Prostate gland (tissue), 2 donors: ENCODE results near the gene RABGAP1L. TPM values are rescaled to one million over a fixed set of nuclear protein-coding genes. Genes with fewer than 3 reads are reported as not detected.

Source experiments
- DNase-seq: peaks from one replicate; pipeline ENCODE4 v3.0.0-alpha.2; 2019; ENCODE audit warnings: low spot score
- H3K27ac ChIP-seq, 2 donors: fragments of 200-600 bp; sonication (generic); 2 replicates each; pipeline ENCODE4 v1.5.1; 2017 to 2019
- H3K27me3 ChIP-seq: fragments of 200-600 bp; sonication (generic); replicated peaks from 2 replicates; pipeline ENCODE4 v1.5.1; 2019; ENCODE audit not compliant: insufficient read depth
- H3K36me3 ChIP-seq, 2 donors: fragments of 200-600 bp; sonication (generic); 1 replicate in 1 of 2; 2 replicates in 1 of 2; pipeline versions ENCODE4 v1.5.1 to v1.8.1; 2017 to 2019
- H3K4me1 ChIP-seq: fragments of 200-600 bp; sonication (generic); replicated peaks from 2 replicates; pipeline ENCODE4 v1.5.1; 2019
- H3K4me3 ChIP-seq, 2 donors: fragments of 200-600 bp; sonication (generic); 2 replicates each; pipeline ENCODE4 v1.5.1; 2017 to 2019
- H3K9me3 ChIP-seq: fragments of 200-600 bp; sonication (generic); 2 replicates; pipeline ENCODE4 v1.5.1; 2017
- CTCF ChIP-seq, 4 experiments: fragments of 200-600 bp in 2 of 4; fragments of 450-650 bp in 2 of 4; sonication (generic) in 2 of 4; IDR thresholded peaks; 1 replicate in 3 of 4; 2 replicates in 1 of 4; pipeline ENCODE4 v1.5.1; 2016 to 2019; ENCODE audit warnings: antibody characterized with exemption in 4 of 4, mild to moderate bottlenecking in 2 of 4, moderate library complexity in 2 of 4
- POLR2A ChIP-seq: fragments of 450-650 bp; IDR thresholded peaks from one replicate; pipeline ENCODE4 v1.6.1; 2016; ENCODE audit warnings: antibody characterized with exemption, mild to moderate bottlenecking
- POLR2AphosphoS5 ChIP-seq: sonication (generic); formaldehyde crosslinking; IDR thresholded peaks from one replicate; pipeline ENCODE4 v1.6.1; 2017; ENCODE audit warnings: antibody characterized with exemption
- WGBS: methylation state at CpG from one replicate; pipeline ENCODE4 v1.1.5; 2018; 5-methylcytosine and 5-hydroxymethylcytosine counted together
- intact Hi-C: fragments of 100-400 bp; cut with DNase I; formaldehyde crosslinking; loops from one replicate; pipeline ENCODE4 v1.14.2; 2022
- total RNA-seq, 2 donors: library from RNA; depleted of rRNA; stranded (reverse); fragments of >200 nt; gene quantifications; one replicate each; pipeline ENCODE4 v1.1.0, GENCODE V29; 2016

Gene RABGAP1L
- total RNA-seq, 2 donors from 2014 or later, result 32.3 to 41.5 TPM

- Histone ChIP-seq H3K4me3 (no peak overlapping the region), H3K27ac (no peak overlapping the region), H3K4me1 (no peaks in the 10 kb centered on the region), H3K9me3 (no peaks in the 10 kb centered on the region), H3K36me3 (no peaks in the 10 kb centered on the region), H3K27me3 (no peaks in the 10 kb centered on the region)
- TF ChIP-seq CTCF (IDR thresholded peaks at IDR 0.05) (no peak), POLR2AphosphoS5 (no peak), POLR2A (no peak)
- intact Hi-C loops, result no loop called here
- 94% methylated on average over 1 of the region's 1 CpG for WGBS
- no peak for DNase-seq
These were observed 110.8 kb downstream of the RABGAP1L start for GRCh38 chr1:174269989-174270651.

- Histone ChIP-seq H3K27me3 (no peaks in the 10 kb centered on the region), H3K27ac (no peak overlapping the region)
- intact Hi-C loops, result no loop called here
These were observed 113.9 kb downstream of the RABGAP1L start for GRCh38 chr1:174273190-174273589.

GRCh38 chr1:174273776-174274175 lies 114.5 kb downstream of the RABGAP1L start:
- no peak overlapping the region for H3K27ac ChIP-seq
- no peak overlapping the region for H3K4me3 ChIP-seq
- no peaks in the 10 kb centered on the region for H3K9me3 ChIP-seq
- H3K27me3 ChIP-seq, result no peaks in the 10 kb centered on the region
- intact Hi-C loops, result no loop called here
- H3K4me1 ChIP-seq, result no peaks in the 10 kb centered on the region
- TF ChIP-seq POLR2A, result no peak
- no peak for TF ChIP-seq POLR2AphosphoS5
- TF ChIP-seq CTCF (IDR thresholded peaks at IDR 0.05), result no peak
- no peak for DNase-seq
- no peaks in the 10 kb centered on the region for H3K36me3 ChIP-seq

More at GRCh38 chr1:174273190-174273589, 113.9 kb downstream of the RABGAP1L start:
- Histone ChIP-seq H3K9me3 (no peaks in the 10 kb centered on the region), H3K36me3 (no peaks in the 10 kb centered on the region), H3K4me3 (no peak overlapping the region), H3K4me1 (no peaks in the 10 kb centered on the region)
- no peak for DNase-seq
- TF ChIP-seq CTCF (IDR thresholded peaks at IDR 0.05), result no peak
- TF ChIP-seq POLR2AphosphoS5, result no peak
- TF ChIP-seq POLR2A, result no peak

GRCh38 chr1:174274452-174274851 lies 115.1 kb downstream of the RABGAP1L start:
- Histone ChIP-seq H3K27ac (no peak overlapping the region), H3K36me3 (no peaks in the 10 kb centered on the region), H3K27me3 (no peaks in the 10 kb centered on the region), H3K9me3 (no peaks in the 10 kb centered on the region), H3K4me3 (no peak overlapping the region), H3K4me1 (no peaks in the 10 kb centered on the region)
- no peak for TF ChIP-seq POLR2AphosphoS5
- no peak for TF ChIP-seq CTCF (IDR thresholded peaks at IDR 0.05)
- TF ChIP-seq POLR2A, result no peak
- intact Hi-C loops, result no loop called here
- DNase-seq, result no peak
- WGBS, result 91% methylated on average over 3 of the region's 3 CpGs

GRCh38 chr1:174274884-174275283 lies 115.6 kb downstream of the RABGAP1L start:
- no peak overlapping the region for H3K27ac ChIP-seq
- no peaks in the 10 kb centered on the region for H3K4me1 ChIP-seq
- no peak for DNase-seq
- 100% methylated on average over 2 of the region's 2 CpGs for WGBS
- intact Hi-C loops, result no loop called here
- no peak for TF ChIP-seq POLR2AphosphoS5
- no peak for TF ChIP-seq CTCF (IDR thresholded peaks at IDR 0.05)
- no peak for TF ChIP-seq POLR2A
- no peaks in the 10 kb centered on the region for H3K36me3 ChIP-seq
- no peaks in the 10 kb centered on the region for H3K27me3 ChIP-seq
- H3K9me3 ChIP-seq, result no peaks in the 10 kb centered on the region
- H3K4me3 ChIP-seq, result no peak overlapping the region
